ENCODE data around the gene KIF18B.

The KIF18B gene

GRCh38 chr17:44901411-44901921 lies 46.1 kb downstream of the KIF18B start:
- DNase-seq (ENCODE audit: low spot score): no peak
- in situ Hi-C loops (cut with MboI; ENCODE audit: low pct_unique_long_range_greater_than_20kb, low sequenced_read_pairs, unreplicated experiment): no loop called here
- no peak for TF ChIP-seq CTCF (IDR thresholded peaks at IDR 0.05; ENCODE audit: extremely low read depth, insufficient read depth, missing control alignments)

GRCh38 chr17:44900894-44901293 lies 46.7 kb downstream of the KIF18B start:
- DNase-seq (ENCODE audit: low spot score): no peak
- in situ Hi-C loops (cut with MboI; ENCODE audit: low pct_unique_long_range_greater_than_20kb, low sequenced_read_pairs, unreplicated experiment): no loop called here
- TF ChIP-seq CTCF (IDR thresholded peaks at IDR 0.05; ENCODE audit: extremely low read depth, insufficient read depth, missing control alignments): no peak

- TF ChIP-seq CTCF (IDR thresholded peaks at IDR 0.05; ENCODE audit: extremely low read depth, insufficient read depth, missing control alignments): no peak
- peak; percentile 93 for DNase-seq (ENCODE audit: low spot score)
- in situ Hi-C loops (cut with MboI; ENCODE audit: low pct_unique_long_range_greater_than_20kb, low sequenced_read_pairs, unreplicated experiment): no loop called here
Observed at GRCh38 chr17:44899074-44899782, 48.3 kb downstream of the KIF18B start, which contains the start of gene EFTUD2. Gene EFTUD2 (minus strand): TSS chr17:44899445. CDS start chr17:44894521, 4,924 bp downstream.

- no peak for DNase-seq (ENCODE audit: low spot score)
- TF ChIP-seq CTCF (IDR thresholded peaks at IDR 0.05; ENCODE audit: extremely low read depth, insufficient read depth, missing control alignments): no peak
- in situ Hi-C loops (cut with MboI; ENCODE audit: low pct_unique_long_range_greater_than_20kb, low sequenced_read_pairs, unreplicated experiment): no loop called here
Observed at GRCh38 chr17:44898768-44899073, 48.9 kb downstream of the KIF18B start.

GRCh38 chr17:44894642-44895041 lies 52.9 kb downstream of the KIF18B start:
- in situ Hi-C loops (cut with MboI; ENCODE audit: low pct_unique_long_range_greater_than_20kb, low sequenced_read_pairs, unreplicated experiment): no loop called here
- DNase-seq (ENCODE audit: low spot score): no peak
- TF ChIP-seq CTCF (IDR thresholded peaks at IDR 0.05; ENCODE audit: extremely low read depth, insufficient read depth, missing control alignments): no peak

- no peak for TF ChIP-seq CTCF (IDR thresholded peaks at IDR 0.05; ENCODE audit: extremely low read depth, insufficient read depth, missing control alignments)
- in situ Hi-C loops (cut with MboI; ENCODE audit: low pct_unique_long_range_greater_than_20kb, low sequenced_read_pairs, unreplicated experiment): no loop called here
- no peak for DNase-seq (ENCODE audit: low spot score)
Observed at GRCh38 chr17:44892250-44892649, 55.3 kb downstream of the KIF18B start.
